ENCODE results near the gene MUC6.

- TF ChIP-seq CTCF (conservative IDR thresholded peaks at IDR 0.05; ENCODE audit: low read depth, low read length), result no peak
- no peak for TF ChIP-seq EZH2 (IDR thresholded peaks at IDR 0.05; ENCODE audit: borderline replicate concordance, low read depth, low read length, poor library complexity, severe bottlenecking)
These were observed 5.0 kb upstream of the MUC6 start for GRCh38 chr11:1041471-1041870.
